Left lung (tissue), 10 donors: Measurements from ENCODE around the gene SHANK1. TPM values are rescaled to one million over a fixed set of nuclear protein-coding genes. Genes with fewer than 3 reads are reported as not detected.

Experiments used
- ATAC-seq: fragments of 200-7000 bp; cut with Tn5 transposase; one replicate; pipeline ENCODE4 v1.9.1; 2020; ENCODE audit warnings: moderate library complexity
- DNase-seq, 4 donors: peaks; one replicate each; pipeline ENCODE4 v3.0.0-alpha.2; 2013 to 2020
- H3K27ac ChIP-seq, 2 donors: fragments of 200-600 bp; sonication (generic) in 1 of 2; one replicate each; pipeline versions ENCODE4 v1.5.0 to v1.8.0; 2020 to 2021
- H3K27me3 ChIP-seq, 2 donors: fragments of 200-600 bp; sonication (generic) in 1 of 2; one replicate each; pipeline versions ENCODE4 v1.5.0 to v1.8.0; 2020 to 2021
- H3K36me3 ChIP-seq, 2 donors: fragments of 200-600 bp; sonication (generic) in 1 of 2; one replicate each; pipeline versions ENCODE4 v1.5.0 to v1.8.0; 2020 to 2021
- H3K4me1 ChIP-seq, 2 donors: fragments of 200-600 bp; one replicate each; pipeline ENCODE4 v1.8.0; 2021
- H3K4me3 ChIP-seq, 2 donors: fragments of 200-600 bp; sonication (generic) in 1 of 2; one replicate each; pipeline versions ENCODE4 v1.5.0 to v1.8.0; 2020 to 2021; ENCODE audit warnings: mild to moderate bottlenecking in 1 of 2
- H3K9me3 ChIP-seq, 2 donors: fragments of 200-600 bp; sonication (generic) in 1 of 2; one replicate each; pipeline versions ENCODE4 v1.5.0 to v1.8.0; 2020 to 2021
- intact Hi-C, 2 donors: fragments of 100-400 bp; cut with DNase I; formaldehyde crosslinking; loops; one replicate each; pipeline versions ENCODE4 v1.11.2 to v1.14.2; 2022
- polyA plus RNA-seq, 6 donors: library from polyadenylated mRNA; unstranded; fragments of 120-200 nt; gene quantifications; one replicate each; pipeline ENCODE4 v1.2.1, GENCODE V29; 2013; ENCODE audit not compliant: insufficient read length in 6 of 6
- total RNA-seq, 2 donors: library from RNA; stranded (reverse); fragmentation: NEBNext Ultra II Directional; extraction: Animal tissue kit (Norgen Biotek cat#: 25700); gene quantifications; one replicate each; pipeline ENCODE4 v1.2.1, GENCODE V29; 2021
- TF ChIP-seq, protein P1 (sequence below), 2 donors: fragments of 200-600 bp; sonication (generic) in 1 of 2; IDR thresholded peaks; one replicate each; pipeline versions ENCODE4 v1.5.0 to v1.8.0; 2021; ENCODE audit warnings: antibody characterized with exemption in 2 of 2
- donor health status: DM: no; HTN: yes; CAD: no.
- donor health status: DM: no; HTN: no; CAD: no.

SHANK1 gene
- total and polyA plus RNA-seq, 8 donors, result 0.21 to 7.5 (median 4.9) TPM

DNA sequence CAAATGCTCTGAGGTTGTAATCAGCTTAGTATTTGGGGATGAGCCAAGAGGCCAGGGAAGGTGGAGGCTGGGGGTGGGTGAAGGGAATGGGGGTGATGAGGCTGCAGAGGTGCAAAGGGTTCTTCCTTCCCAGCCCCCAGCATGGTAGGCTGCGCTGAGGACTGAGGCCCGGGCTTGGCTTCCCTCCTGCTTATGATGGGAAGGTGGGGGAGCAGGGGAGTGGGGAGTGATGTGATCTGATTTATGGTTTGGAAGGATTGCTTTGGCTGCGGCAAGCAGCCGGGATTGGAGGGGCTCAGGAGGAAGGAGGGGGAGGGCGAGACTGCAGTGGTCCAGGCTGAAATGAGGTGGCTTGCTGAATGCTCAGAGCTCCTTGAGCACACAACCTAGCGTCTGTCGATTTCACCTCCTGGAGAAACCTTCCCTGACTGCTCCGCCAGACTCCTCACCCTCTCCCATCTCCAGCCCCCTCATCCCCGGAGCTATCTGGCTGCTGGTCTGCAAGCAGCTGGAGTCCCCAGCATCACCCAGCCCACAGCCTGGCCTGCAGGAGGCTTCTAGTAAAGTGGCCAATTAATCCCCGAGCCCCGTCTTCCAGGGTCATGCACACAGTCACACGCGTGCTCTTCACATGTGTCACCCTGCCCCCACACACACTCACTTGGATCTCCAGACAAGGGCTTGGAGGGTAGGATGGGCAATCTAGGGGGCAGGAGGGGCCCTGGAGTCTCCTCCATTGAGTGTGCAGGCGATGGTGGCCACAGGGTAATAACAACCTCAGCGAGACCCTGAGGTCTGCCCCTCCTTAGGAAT lies 2.8 kb upstream of the SHANK1 start:
- intact Hi-C loops, result no loop called here
- peaks cover 16 to 98% of the 10 kb centered on the region in 2 donors for H3K27me3 ChIP-seq
- peak overlapping the region; percentile 5 to 62 for H3K27ac ChIP-seq
- H3K4me1 ChIP-seq, result peaks cover 8 to 31% of the 10 kb centered on the region in 2 donors
- no peaks in the 10 kb centered on the region for H3K36me3 ChIP-seq
- DNase-seq, result no peak
- H3K9me3 ChIP-seq, result no peaks in the 10 kb centered on the region
- TF ChIP-seq, protein P1, sequence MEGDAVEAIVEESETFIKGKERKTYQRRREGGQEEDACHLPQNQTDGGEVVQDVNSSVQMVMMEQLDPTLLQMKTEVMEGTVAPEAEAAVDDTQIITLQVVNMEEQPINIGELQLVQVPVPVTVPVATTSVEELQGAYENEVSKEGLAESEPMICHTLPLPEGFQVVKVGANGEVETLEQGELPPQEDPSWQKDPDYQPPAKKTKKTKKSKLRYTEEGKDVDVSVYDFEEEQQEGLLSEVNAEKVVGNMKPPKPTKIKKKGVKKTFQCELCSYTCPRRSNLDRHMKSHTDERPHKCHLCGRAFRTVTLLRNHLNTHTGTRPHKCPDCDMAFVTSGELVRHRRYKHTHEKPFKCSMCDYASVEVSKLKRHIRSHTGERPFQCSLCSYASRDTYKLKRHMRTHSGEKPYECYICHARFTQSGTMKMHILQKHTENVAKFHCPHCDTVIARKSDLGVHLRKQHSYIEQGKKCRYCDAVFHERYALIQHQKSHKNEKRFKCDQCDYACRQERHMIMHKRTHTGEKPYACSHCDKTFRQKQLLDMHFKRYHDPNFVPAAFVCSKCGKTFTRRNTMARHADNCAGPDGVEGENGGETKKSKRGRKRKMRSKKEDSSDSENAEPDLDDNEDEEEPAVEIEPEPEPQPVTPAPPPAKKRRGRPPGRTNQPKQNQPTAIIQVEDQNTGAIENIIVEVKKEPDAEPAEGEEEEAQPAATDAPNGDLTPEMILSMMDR (IDR thresholded peaks at IDR 0.05), result no peak
- no peak overlapping the region for H3K4me3 ChIP-seq
- ATAC-seq, result no peak

DNA sequence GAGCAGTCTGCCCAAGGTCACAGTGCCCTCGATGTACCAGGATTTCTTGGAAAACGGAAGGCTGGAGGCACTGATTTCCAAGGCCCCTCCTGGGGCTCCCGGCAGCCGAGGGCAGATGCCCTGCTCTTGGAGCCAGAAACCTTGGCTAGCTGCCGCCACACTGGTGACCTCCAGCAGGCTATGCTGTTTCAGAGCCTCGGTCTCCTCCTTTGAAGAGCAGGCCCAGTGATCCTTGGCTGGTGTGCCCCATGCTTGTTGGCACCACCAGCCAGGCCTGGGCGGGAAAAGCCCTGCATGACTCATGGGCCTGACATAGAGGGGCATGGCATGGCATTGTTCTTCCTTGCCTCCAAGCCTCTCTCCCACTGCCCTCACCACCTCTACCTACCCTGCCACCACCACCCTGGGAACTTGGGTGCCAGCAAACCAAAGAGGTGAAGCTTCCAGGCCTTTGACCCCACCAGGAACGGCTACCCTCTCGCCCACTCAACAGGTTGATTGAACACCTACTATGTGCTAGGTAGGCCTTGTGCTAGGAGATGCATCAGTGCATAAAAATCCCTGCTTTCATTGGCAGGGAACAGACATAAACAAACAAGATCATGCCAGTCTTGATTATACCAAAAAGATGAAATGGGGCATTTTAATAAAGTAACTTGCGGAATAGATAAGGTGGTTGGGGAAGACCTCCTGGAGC lies 2.0 kb upstream of the SHANK1 start:
- no peak overlapping the region for H3K4me3 ChIP-seq
- intact Hi-C loops, result no loop called here
- no peaks in the 10 kb centered on the region for H3K36me3 ChIP-seq
- DNase-seq, result no peak
- H3K9me3 ChIP-seq, result no peaks in the 10 kb centered on the region
- peaks cover 18 to 100% of the 10 kb centered on the region in 2 donors for H3K27me3 ChIP-seq
- H3K4me1 ChIP-seq, result peaks cover 8 to 31% of the 10 kb centered on the region in 2 donors
- TF ChIP-seq, protein P1 (IDR thresholded peaks at IDR 0.05), result no peak
- ATAC-seq, result no peak
- H3K27ac ChIP-seq, result no peak overlapping the region

DNA sequence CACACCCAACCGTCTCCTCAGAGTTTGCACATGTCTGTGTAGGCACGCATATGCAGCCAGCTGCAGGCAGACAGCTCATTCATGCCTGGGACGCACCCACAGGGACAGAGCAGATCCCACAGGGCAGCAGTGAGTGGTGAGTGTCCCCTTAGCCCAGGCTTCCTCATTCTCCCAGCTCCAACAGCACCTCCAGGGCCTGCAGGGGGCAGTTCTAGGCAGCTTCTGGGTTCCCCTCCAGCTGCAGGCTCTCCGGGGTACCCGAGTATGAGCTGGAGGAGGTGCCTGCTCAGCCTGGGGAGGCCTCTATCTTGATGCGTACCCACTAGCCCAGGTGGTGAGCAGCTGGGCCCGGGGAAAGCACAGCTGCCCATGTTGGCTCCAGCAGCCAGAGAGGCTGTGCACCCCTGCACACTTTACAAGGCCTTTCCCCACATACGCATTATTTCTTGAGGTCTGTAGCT lies 1.3 kb upstream of the SHANK1 start:
- no peak for ATAC-seq
- Histone ChIP-seq H3K27ac (no peak overlapping the region), H3K4me3 (no peak overlapping the region), H3K27me3 (peaks cover 18 to 100% of the 10 kb centered on the region in 2 donors), H3K36me3 (no peaks in the 10 kb centered on the region), H3K9me3 (no peaks in the 10 kb centered on the region), H3K4me1 (peaks cover 8 to 31% of the 10 kb centered on the region in 2 donors)
- TF ChIP-seq, protein P1 (IDR thresholded peaks at IDR 0.05), result no peak
- DNase-seq, result no peak
- intact Hi-C loops, result no loop called here

DNA sequence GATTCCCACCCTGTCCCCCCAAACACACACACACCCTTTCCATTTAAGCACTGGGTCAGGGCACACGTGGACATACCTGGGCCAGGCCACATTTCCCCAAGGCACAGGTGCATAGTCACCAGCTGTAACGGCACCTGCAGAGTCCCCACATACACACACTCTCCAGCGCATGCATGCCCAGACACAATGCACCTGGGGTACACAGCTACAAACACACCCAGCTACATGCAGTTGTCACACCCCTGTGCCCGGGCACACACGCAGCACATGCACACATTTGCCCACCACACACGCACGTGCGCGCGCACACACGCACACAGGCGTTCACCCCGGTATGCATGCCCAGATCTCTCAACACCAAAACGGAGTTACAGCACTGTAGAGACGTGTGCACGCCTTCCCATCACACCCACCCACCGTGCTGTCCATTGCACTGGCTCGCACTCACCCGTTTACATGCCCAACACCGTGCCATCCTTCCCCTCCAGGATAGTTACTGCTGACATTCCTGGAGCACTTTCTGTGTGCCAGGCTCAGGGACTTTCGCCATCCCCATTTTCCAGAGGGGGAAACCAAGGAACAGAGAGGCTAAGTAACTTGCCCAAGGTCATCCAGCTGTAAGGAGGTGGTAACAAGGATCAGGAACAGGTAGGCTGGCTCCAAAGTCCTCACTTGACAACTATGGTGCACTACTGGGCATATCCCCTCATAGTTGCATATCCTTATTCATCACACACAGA lies 749 bp upstream of the SHANK1 start:
- no peaks in the 10 kb centered on the region for H3K9me3 ChIP-seq

More for the DNA sequence above, 749 bp upstream of the SHANK1 start:
- Histone ChIP-seq H3K27ac (no peak overlapping the region), H3K27me3 (peaks cover 18 to 100% of the 10 kb centered on the region in 2 donors), H3K36me3 (no peaks in the 10 kb centered on the region), H3K4me1 (peaks cover 3 to 26% of the 10 kb centered on the region in 2 donors), H3K4me3 (no peak overlapping the region)
- no peak for ATAC-seq
- TF ChIP-seq, protein P1 (IDR thresholded peaks at IDR 0.05), result no peak
- DNase-seq, result no peak
- intact Hi-C loops, result no loop called here
